Measurements from ENCODE around the gene WDR81.
"Not testable (repeated sequence)": the region's sequence is repeated elsewhere in the genome, so short reads cannot be mapped to it uniquely, and the experiment has no call there.

Gene WDR81

GRCh38 chr17:1693339-1693738 is 31.2 kb upstream of the WDR81 start:
- H3K4me1 ChIP-seq (ENCODE audit: control insufficient read depth, low read length) = no peaks in the 10 kb centered on the region
- no peaks in the 10 kb centered on the region for H3K79me2 ChIP-seq (ENCODE audit: control insufficient read depth, low read length)
- no peaks in the 10 kb centered on the region for H3K27me3 ChIP-seq (ENCODE audit: control insufficient read depth, low read length)
- H4K20me1 ChIP-seq (ENCODE audit: control insufficient read depth, insufficient read depth, low read depth, low read length) = no peaks in the 10 kb centered on the region
- H3F3A ChIP-seq (ENCODE audit: control insufficient read depth, insufficient read depth) = no peaks in the 10 kb centered on the region
- H3K4me2 ChIP-seq (ENCODE audit: low read length) = no peak overlapping the region
- H3K36me3 ChIP-seq (ENCODE audit: control insufficient read depth, low read length) = no peaks in the 10 kb centered on the region
- no peaks in the 10 kb centered on the region for H3K9me2 ChIP-seq (replicated peaks; ENCODE audit: control insufficient read depth, low read length)
- H3K27ac ChIP-seq (ENCODE audit: low read depth, low read length) = no peak overlapping the region
- TF ChIP-seq EZH2phosphoT487 (IDR thresholded peaks at IDR 0.05; ENCODE audit: borderline replicate concordance, low read length) (no peak), CTCF (IDR thresholded peaks at IDR 0.05; ENCODE audit: low read depth, low read length, poor library complexity, severe bottlenecking) (no peak)
- H3K4me3 ChIP-seq (ENCODE audit: low read length) = no peak overlapping the region
- H3K9me3 ChIP-seq (ENCODE audit: control insufficient read depth, insufficient read depth, low read length) = no peaks in the 10 kb centered on the region

- TF ChIP-seq CTCF (IDR thresholded peaks at IDR 0.05; ENCODE audit: low read depth, low read length, poor library complexity, severe bottlenecking) = no peak
- no peaks in the 10 kb centered on the region for H4K20me1 ChIP-seq (ENCODE audit: control insufficient read depth, insufficient read depth, low read depth, low read length)
- no peaks in the 10 kb centered on the region for H3K9me3 ChIP-seq (ENCODE audit: control insufficient read depth, insufficient read depth, low read length)
- H3K4me1 ChIP-seq (ENCODE audit: control insufficient read depth, low read length) = no peaks in the 10 kb centered on the region
- no peaks in the 10 kb centered on the region for H3F3A ChIP-seq (ENCODE audit: control insufficient read depth, insufficient read depth)
- H3K4me2 ChIP-seq (ENCODE audit: low read length) = no peak overlapping the region
- no peaks in the 10 kb centered on the region for H3K9me2 ChIP-seq (replicated peaks; ENCODE audit: control insufficient read depth, low read length)
- H3K4me3 ChIP-seq (ENCODE audit: low read length) = no peak overlapping the region
- no peaks in the 10 kb centered on the region for H3K79me2 ChIP-seq (ENCODE audit: control insufficient read depth, low read length)
- no peak overlapping the region for H3K27ac ChIP-seq (ENCODE audit: low read depth, low read length)
- no peaks in the 10 kb centered on the region for H3K27me3 ChIP-seq (ENCODE audit: control insufficient read depth, low read length)
- H3K36me3 ChIP-seq (ENCODE audit: control insufficient read depth, low read length) = no peaks in the 10 kb centered on the region
These were observed 29.1 kb upstream of the WDR81 start for GRCh38 chr17:1695365-1695764.

- no peaks in the 10 kb centered on the region for H3K9me3 ChIP-seq (ENCODE audit: control insufficient read depth, insufficient read depth, low read length)
- no peaks in the 10 kb centered on the region for H3K79me2 ChIP-seq (ENCODE audit: control insufficient read depth, low read length)
- TF ChIP-seq EZH2phosphoT487 (IDR thresholded peaks at IDR 0.05; ENCODE audit: borderline replicate concordance, low read length) (no peak), CTCF (IDR thresholded peaks at IDR 0.05; ENCODE audit: low read depth, low read length, poor library complexity, severe bottlenecking) (no peak)
- no peak overlapping the region for H3K4me2 ChIP-seq (ENCODE audit: low read length)
- H4K20me1 ChIP-seq (ENCODE audit: control insufficient read depth, insufficient read depth, low read depth, low read length) = no peaks in the 10 kb centered on the region
- H3K27ac ChIP-seq (ENCODE audit: low read depth, low read length) = no peak overlapping the region
- no peaks in the 10 kb centered on the region for H3K36me3 ChIP-seq (ENCODE audit: control insufficient read depth, low read length)
- no peaks in the 10 kb centered on the region for H3K27me3 ChIP-seq (ENCODE audit: control insufficient read depth, low read length)
- H3K9me2 ChIP-seq (replicated peaks; ENCODE audit: control insufficient read depth, low read length) = no peaks in the 10 kb centered on the region
- no peaks in the 10 kb centered on the region for H3K4me1 ChIP-seq (ENCODE audit: control insufficient read depth, low read length)
- H3K4me3 ChIP-seq (ENCODE audit: low read length) = no peak overlapping the region
- H3F3A ChIP-seq (ENCODE audit: control insufficient read depth, insufficient read depth) = no peaks in the 10 kb centered on the region
These were observed 26.8 kb upstream of the WDR81 start for GRCh38 chr17:1697681-1698080.

GRCh38 chr17:1699891-1700290 is 24.6 kb upstream of the WDR81 start:
- not testable (repeated sequence) for H3K27ac ChIP-seq (ENCODE audit: low read depth, low read length); H3K27me3 ChIP-seq (ENCODE audit: control insufficient read depth, low read length); H3F3A ChIP-seq (ENCODE audit: control insufficient read depth, insufficient read depth); H3K4me2 ChIP-seq (ENCODE audit: low read length); H3K4me1 ChIP-seq (ENCODE audit: control insufficient read depth, low read length); H3K9me2 ChIP-seq (replicated peaks; ENCODE audit: control insufficient read depth, low read length); H4K20me1 ChIP-seq (ENCODE audit: control insufficient read depth, insufficient read depth, low read depth, low read length); H3K36me3 ChIP-seq (ENCODE audit: control insufficient read depth, low read length); H3K9me3 ChIP-seq (ENCODE audit: control insufficient read depth, insufficient read depth, low read length); H3K4me3 ChIP-seq (ENCODE audit: low read length); H3K79me2 ChIP-seq (ENCODE audit: control insufficient read depth, low read length)

Data from DOHH2 (cell line).